Breast epithelium (tissue), 3 donors: ENCODE results near the gene PLXNA2.

Experiments used
- POLR2A ChIP-seq: fragments of 450-650 bp; IDR thresholded peaks from one replicate; pipeline ENCODE4 v1.6.1; 2016; ENCODE audit warnings: antibody characterized with exemption, mild to moderate bottlenecking, moderate library complexity
- TF ChIP-seq, protein P1 (sequence below), 3 donors: fragments of 450-650 bp; IDR thresholded peaks; one replicate each; pipeline ENCODE4 v1.5.1; 2016 to 2017; ENCODE audit warnings: antibody characterized with exemption in 3 of 3, mild to moderate bottlenecking in 3 of 3, moderate library complexity in 3 of 3

DNA sequence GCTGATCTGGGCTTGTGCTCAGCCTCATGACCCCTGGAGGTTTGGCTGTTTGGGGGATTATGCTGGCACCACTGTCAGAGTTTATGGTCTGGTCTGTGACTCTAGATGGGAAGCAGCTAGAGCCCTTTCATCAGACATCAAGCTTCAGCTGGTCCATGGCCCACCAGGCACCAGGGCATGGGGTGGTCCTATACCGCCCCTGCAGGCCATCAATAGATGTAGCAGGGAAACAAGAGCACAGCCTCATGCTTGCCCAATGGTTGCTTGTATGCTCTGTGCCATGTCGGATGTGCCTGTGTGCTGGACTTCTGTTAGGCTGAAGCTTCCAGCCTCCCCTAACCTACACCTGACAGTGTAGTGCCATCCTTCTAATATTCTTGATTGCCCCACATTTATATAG lies 262.2 kb downstream of the PLXNA2 start:
- TF ChIP-seq, protein P1, sequence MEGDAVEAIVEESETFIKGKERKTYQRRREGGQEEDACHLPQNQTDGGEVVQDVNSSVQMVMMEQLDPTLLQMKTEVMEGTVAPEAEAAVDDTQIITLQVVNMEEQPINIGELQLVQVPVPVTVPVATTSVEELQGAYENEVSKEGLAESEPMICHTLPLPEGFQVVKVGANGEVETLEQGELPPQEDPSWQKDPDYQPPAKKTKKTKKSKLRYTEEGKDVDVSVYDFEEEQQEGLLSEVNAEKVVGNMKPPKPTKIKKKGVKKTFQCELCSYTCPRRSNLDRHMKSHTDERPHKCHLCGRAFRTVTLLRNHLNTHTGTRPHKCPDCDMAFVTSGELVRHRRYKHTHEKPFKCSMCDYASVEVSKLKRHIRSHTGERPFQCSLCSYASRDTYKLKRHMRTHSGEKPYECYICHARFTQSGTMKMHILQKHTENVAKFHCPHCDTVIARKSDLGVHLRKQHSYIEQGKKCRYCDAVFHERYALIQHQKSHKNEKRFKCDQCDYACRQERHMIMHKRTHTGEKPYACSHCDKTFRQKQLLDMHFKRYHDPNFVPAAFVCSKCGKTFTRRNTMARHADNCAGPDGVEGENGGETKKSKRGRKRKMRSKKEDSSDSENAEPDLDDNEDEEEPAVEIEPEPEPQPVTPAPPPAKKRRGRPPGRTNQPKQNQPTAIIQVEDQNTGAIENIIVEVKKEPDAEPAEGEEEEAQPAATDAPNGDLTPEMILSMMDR (IDR thresholded peaks at IDR 0.05): no peak
- TF ChIP-seq POLR2A: no peak
